Measurements from ENCODE around the gene FOXL2.

Gene FOXL2

GRCh38 chr3:138945709-138946662 is 951 bp downstream of the FOXL2 start:
- no peak for DNase-seq

- no peak for DNase-seq
Observed at GRCh38 chr3:138944929-138945708, 1.8 kb downstream of the FOXL2 start.

- no peak for DNase-seq
Observed at GRCh38 chr3:138944654-138944928, 2.3 kb downstream of the FOXL2 start.

DNA sequence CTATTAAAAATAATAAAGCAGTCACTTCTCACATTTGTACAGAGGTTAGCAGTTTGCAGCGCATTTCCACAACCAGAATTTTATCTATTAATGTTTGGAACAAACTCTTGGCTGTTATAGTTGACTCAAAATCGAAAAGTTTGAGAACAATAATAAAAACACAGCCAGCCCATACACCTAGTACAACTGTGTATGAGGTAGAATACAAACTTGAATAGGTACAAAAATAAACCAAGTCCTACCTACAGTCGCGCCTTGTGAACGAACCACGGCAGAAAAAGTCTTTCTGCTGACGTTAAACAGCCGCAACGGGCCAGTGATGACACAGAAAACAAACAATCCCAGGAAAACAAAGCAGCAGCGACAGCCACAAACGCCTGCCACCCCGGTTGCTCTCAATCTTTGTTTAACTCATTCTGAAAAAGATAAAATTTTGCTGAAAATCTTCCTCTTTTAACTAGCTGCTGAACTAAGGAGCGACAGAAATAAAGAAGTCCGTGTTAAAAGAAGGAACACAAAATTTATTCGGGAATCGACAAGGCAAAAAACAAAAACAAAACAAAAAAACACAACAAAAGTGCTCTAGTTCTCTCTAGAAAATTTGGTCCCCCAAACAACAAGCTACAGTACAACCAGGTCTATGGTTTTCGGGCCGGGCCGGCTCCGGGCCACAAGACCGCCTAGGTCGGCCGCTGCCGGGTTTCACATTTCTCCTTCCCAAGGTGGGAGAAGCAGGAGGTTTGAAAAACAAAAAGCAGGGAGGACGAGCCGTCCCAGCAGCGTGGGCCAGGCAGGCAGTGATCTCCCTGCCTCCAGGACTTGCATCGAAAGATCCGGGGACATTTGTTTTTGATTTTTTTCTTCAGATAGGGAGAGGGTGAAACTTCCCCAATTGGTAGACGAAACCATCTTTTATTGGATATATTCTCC is 2.9 kb downstream of the FOXL2 start:
- no peak for DNase-seq

GRCh38 chr3:138942861-138943623 is 3.9 kb downstream of the FOXL2 start:
- DNase-seq: no peak

DNA sequence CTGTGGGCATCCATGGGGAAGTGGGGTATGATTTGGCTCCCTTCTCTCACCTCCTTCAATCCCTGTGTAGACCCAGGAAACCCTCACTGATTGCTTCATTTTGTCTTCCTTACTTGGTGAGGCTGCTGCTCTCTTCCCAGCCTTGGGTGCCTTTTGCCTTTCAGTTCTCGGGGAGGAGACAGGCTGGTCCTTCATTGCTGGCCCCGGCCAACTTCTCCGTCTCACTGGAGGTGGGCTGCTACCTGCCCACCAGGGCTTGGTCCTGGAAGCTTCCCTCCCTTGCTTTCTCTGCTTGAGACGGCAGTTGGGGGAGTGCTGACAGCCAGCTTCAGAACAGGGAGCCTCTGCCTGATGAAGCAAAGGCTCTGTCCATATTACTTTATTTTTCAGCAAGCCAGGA is 4.7 kb downstream of the FOXL2 start:
- DNase-seq: no peak

DNA sequence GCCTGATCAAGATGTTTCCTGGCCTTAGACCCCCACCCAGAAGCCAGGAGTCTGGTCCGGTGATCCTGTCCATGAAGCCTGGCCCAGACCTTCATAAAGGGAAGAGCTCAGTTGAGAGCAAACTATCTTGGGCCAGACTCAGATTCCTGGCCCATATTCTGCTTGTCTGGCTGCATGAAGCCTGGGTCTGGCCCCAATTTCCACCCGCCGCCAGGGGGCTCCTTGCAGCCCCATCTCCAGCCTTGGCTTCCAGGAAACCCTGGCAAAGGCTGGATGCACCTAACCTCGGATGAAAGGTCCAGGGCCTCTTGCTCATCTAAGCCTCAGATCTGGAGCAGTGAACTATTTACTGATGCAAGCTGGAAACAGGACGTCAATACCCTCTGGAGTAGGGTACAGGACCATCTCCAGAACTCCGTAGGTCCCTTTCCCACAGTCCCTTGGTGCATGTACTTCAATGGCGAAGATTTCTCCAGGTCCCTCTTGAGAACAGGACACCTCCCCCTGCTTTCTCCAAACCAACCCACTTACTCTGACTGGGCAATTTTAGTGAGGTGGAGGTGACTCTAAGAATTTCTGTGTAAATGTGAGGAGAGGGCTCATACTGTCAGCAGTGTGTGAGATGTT is 5.6 kb downstream of the FOXL2 start:
- no peak for DNase-seq

DNA sequence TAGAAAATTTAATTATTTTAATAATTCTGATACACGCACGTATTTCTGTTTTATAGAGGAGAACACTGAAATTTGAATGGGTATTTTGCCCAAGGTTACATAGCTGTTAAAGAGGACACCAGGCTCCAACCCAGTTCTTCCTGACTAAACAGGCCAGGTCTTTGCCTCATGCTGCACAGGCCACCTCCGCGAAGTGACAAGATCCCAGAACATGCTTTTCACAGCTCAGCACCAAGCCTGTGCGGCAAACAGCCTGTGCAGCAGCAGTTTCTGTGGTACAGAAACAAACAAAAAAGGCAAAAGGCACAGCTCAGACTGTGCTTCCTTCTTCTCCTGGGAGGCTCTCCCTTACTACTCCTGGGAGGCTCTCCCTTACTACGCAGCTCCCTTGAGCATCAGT is 6.5 kb downstream of the FOXL2 start:
- DNase-seq: no peak

- no peak for DNase-seq
Observed at GRCh38 chr3:138939561-138940241, 7.2 kb downstream of the FOXL2 start.

DNA sequence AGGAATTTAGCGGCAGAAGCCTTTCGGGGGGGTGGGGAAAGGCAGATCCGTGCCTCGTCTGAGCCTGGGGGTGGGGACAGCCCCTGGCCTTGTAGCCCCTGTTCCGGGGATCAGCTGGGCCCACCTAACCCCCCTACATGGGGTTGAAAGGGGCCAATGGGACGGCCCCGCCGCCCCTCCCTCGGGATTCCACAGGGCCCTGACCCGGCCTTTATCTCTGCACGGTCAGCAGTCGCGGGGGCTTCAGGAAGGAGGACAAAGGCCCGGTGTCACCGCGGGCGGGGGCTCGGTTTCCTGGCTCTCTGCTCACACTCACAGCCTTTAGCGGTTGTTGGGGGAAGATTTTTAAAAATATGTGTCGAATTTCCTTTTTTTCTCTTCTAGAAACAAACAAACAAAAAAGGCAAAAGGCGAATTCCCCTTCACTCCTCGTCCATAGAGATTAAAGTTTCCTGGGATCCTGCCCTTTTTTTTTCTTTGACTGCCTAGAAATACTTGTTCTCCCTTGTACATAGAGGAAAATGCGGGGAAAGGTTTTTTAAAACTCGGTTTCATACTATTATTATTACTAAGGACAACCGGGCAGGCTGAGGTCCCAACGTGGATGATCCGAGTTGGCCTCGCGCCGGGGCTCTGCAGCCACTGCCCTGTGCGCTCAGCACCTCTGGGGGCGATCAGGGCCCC is 7.9 kb downstream of the FOXL2 start:
- no peak for DNase-seq

GRCh38 chr3:138938056-138938876 is 8.7 kb downstream of the FOXL2 start:
- DNase-seq: no peak

DNA sequence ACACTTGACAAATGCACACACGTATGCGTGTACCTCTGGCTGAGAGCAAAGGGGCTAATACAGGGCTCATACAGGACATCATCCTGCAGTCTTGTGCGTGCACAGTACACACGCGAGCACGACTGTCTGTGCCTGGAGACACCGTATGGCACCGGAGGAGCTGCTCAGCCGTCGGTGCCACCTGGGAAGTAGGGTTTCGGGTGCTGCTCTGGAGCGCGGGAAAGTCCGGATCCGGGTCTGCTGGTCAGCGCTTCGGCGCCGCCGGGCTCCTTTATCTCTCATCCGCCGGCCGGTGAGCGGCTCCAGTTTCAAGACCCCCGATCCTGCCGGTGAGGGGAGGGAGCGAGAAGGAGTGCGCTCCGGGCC is 9.3 kb downstream of the FOXL2 start:
- no peak for DNase-seq

DNA sequence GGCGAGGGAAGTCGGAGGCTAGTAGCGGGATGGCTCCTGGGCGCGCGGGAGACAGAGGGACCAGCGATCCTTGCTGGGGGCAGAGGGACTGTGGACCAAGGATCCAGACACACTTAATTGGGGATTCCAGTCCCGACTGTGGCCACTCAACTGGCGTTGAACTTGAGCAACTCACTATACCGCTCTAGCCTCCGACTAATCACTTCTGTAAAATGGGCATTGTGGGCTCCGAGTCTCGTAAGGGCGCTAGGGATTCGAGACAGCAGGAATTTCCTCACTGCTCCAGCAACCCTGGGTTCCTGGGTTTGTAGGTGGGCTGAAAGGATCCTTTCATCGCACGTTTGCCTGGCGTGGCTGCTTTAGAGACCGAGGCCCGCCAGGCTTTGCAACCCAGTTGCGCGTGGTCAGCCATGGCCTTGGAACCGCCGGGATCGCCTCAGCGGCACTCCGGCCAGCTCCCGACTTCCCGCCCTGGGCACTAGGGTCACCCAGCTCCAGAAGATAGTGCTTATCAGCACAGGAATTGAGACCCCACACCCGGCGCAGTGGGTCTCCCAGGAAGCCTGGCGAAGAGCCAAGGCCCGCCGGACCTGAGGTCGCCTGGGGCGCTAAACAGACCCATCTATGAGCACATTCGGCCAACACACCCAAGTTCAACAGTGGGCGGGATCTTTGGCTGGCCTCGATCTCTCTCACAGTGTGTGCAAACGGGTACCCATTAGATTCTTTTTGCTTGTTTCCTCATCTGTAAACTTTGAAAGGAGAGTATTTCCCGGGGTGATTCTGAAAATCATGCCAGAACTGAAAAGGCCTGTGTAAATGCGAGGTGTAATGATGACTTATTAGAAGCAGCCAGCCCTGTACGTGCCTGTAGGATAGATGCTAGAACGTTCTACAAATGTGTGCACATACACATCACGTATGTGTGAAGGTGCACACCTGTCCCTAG is 9.9 kb downstream of the FOXL2 start:
- no peak for DNase-seq

DNA sequence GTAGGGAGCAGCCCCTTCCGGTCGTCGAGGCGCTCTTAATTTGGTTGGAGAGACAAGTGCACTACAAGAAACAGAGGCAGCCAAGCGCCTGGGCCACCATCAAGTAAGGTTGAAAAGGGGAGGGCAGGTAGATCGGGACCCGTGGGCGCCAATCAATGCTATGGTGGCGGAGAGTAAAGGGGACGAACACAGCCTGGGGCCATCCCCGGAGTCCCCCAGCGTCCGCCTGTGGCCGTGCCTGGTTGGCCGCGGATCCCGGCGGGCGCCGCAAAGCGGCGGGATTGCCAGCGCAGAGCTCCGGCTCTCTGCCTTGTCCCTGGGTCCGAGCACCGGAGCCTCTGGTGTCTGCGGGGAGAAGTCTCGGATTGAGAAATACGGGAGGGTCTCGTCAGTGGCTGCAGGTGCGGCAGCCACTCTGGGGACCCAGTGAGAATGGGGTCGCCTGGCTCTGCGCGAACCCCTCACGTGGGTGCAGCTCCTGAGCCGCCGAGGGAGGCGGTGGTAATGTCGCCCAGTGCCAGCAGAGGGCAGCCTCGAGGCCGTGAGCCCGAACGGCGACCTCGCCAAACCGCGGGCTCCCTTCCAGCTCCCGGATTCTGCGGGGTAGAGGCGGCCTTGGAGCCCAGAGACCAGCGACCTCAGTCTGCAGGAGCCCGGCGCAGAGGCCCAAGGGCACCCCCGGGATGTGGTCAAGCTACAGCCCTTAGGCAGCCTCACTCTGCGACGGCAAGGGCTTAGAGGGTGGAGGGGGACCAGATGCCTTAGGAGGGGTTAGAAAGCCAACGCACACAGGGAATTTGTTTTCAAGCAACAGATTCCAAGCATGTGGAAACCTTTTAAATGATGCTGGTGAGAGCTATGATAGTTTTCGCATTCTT is 10.8 kb downstream of the FOXL2 start:
- peak in 49 of 56 donors; percentile 2 to 77 (median 39) for DNase-seq

GRCh38 chr3:138935505-138935862 is 11.5 kb downstream of the FOXL2 start:
- DNase-seq: no peak

Data from nucleus accumbens (tissue), 56 donors.